Measurements from ENCODE around the gene ME2.
A peak's percentile ranks its signal among the peaks of the same experiment; 100 is the strongest.

ME2 gene

GRCh38 chr18:50918153-50918552 lies 39.2 kb downstream of the ME2 start:
- TF ChIP-seq CTCF (IDR thresholded peaks at IDR 0.05; ENCODE audit: insufficient read depth, missing control alignments): no peak
- DNase-seq (ENCODE audit: insufficient read length, low spot score) (no peak), FAIRE-seq (no peak)

DNA sequence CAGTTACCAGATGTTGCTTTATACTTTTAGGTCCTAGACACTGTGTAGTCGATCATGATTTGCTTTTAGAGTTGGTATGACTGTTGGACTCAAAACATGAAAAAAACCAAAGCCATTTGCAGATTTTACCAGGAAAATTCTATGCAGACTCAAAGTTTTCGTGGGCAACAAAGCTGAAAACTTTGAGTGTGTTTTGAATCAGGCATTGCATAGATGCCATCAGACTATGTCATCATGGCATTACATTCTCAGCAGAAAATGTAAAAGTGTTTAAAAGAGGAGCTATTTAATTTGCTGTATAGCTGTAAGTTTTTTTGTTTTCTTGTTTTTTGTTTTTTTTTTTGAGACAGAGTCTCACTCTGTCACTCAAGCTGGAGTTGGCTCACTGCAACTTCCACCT lies 45.5 kb downstream of the ME2 start:
- peak; percentile 46 for FAIRE-seq
- TF ChIP-seq CTCF (IDR thresholded peaks at IDR 0.05; ENCODE audit: insufficient read depth, missing control alignments): no peak
- no peak for DNase-seq (ENCODE audit: insufficient read length, low spot score)

- FAIRE-seq: peak; percentile 48
- no peak for DNase-seq (ENCODE audit: insufficient read length, low spot score)
- no peak for TF ChIP-seq CTCF (IDR thresholded peaks at IDR 0.05; ENCODE audit: insufficient read depth, missing control alignments)
These were observed 47.6 kb downstream of the ME2 start for GRCh38 chr18:50926521-50926920.

DNA sequence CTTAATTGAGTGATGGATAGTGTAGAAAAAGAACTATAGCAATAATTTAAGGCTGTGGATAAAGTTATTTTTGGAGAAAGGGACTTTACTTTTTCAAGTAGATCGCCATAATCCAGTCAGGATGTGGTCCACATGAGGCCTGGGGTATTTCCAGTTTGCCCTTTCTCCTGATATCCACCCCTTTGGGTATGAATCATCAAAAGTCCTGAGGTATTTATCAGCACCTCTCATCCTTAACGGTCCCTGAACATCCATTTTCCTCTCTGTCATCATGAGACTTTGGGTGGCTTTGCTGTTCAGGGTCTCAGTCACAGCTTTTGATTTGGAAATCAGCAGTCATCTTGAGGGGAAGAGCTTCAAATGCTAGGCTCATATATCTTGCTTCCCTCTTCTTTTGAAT lies 49.6 kb downstream of the ME2 start:
- FAIRE-seq (no peak), DNase-seq (ENCODE audit: insufficient read length, low spot score) (no peak)
- no peak for TF ChIP-seq CTCF (IDR thresholded peaks at IDR 0.05; ENCODE audit: insufficient read depth, missing control alignments)

GRCh38 chr18:50933684-50934083 lies 54.8 kb downstream of the ME2 start:
- DNase-seq (ENCODE audit: insufficient read length, low spot score) (no peak), FAIRE-seq (no peak)
- TF ChIP-seq CTCF (IDR thresholded peaks at IDR 0.05; ENCODE audit: insufficient read depth, missing control alignments): no peak

GRCh38 chr18:50934545-50935211 lies 55.8 kb downstream of the ME2 start:
- no peak for FAIRE-seq
- no peak for DNase-seq (ENCODE audit: insufficient read length, low spot score)
- TF ChIP-seq CTCF (IDR thresholded peaks at IDR 0.05; ENCODE audit: insufficient read depth, missing control alignments): no peak

- FAIRE-seq (no peak), DNase-seq (ENCODE audit: insufficient read length, low spot score) (no peak)
- TF ChIP-seq CTCF (IDR thresholded peaks at IDR 0.05; ENCODE audit: insufficient read depth, missing control alignments): no peak
These were observed 56.7 kb downstream of the ME2 start for GRCh38 chr18:50935493-50936191.
